Neural cell (in vitro differentiated cells): ENCODE measurements around the gene ZNF618. TPM values are rescaled to one million over a fixed set of nuclear protein-coding genes. Genes with fewer than 3 reads are reported as not detected.

Source experiments
- H2AFZ ChIP-seq: fragments of 200-600, 300-800 bp; sonication (generic), shearing (Covaris generic); 2 replicates; pipeline ENCODE4 v1.6.0; 2014; ENCODE audit warnings: low read depth, mild to moderate bottlenecking, antibody characterized with exemption, low read length, moderate library complexity
- H3F3A ChIP-seq: fragments of 200-600 bp; shearing (Covaris generic); 2 replicates; pipeline ENCODE4 v1.6.1; 2016; ENCODE audit warnings: mild to moderate bottlenecking, moderate library complexity, mixed read lengths, antibody characterized with exemption, low read length; ENCODE audit not compliant: insufficient read depth, poor library complexity, severe bottlenecking
- H3K27ac ChIP-seq: fragments of 200-600, 300-800 bp; sonication (generic), shearing (Covaris generic); 2 replicates; pipeline ENCODE4 v1.5.1; 2014; ENCODE audit warnings: mild to moderate bottlenecking, low read length, moderate library complexity
- H3K27me3 ChIP-seq: fragments of 300-800, 200-600 bp; sonication (generic), shearing (Covaris generic); 2 replicates; pipeline ENCODE4 v1.6.0; 2014; ENCODE audit warnings: mild to moderate bottlenecking, low read depth, low read length, moderate library complexity; ENCODE audit not compliant: insufficient read depth
- H3K36me3 ChIP-seq: fragments of 300-800, 200-600 bp; sonication (generic), shearing (Covaris generic); 2 replicates; pipeline ENCODE4 v1.5.1; 2014; ENCODE audit warnings: mild to moderate bottlenecking, antibody characterized with exemption, low read length, moderate library complexity; ENCODE audit not compliant: insufficient read depth
- H3K4me2 ChIP-seq: fragments of 300-800, 200-600 bp; sonication (generic), shearing (Covaris generic); 2 replicates; pipeline ENCODE4 v1.6.0; 2014; ENCODE audit warnings: mild to moderate bottlenecking, low read length
- H3K4me3 ChIP-seq: fragments of 300-800, 200-600 bp; sonication (generic), shearing (Covaris generic); 2 replicates; pipeline ENCODE4 v1.5.1; 2014; ENCODE audit warnings: mild to moderate bottlenecking, low read length, moderate library complexity
- H3K79me2 ChIP-seq: fragments of 200-600 bp; shearing (Covaris generic); replicated peaks from 2 replicates; pipeline ENCODE4 v1.6.0; 2014; ENCODE audit warnings: mild to moderate bottlenecking, low read length, moderate library complexity; ENCODE audit not compliant: insufficient read depth
- H3K9ac ChIP-seq: fragments of 300-800, 200-600 bp; sonication (generic), shearing (Covaris generic); 2 replicates; pipeline ENCODE4 v1.6.1; 2016; ENCODE audit warnings: mild to moderate bottlenecking, low read length, mixed read lengths
- H3K9me2 ChIP-seq: fragments of 200-600 bp; shearing (Covaris generic); 2 replicates; pipeline ENCODE4 v1.6.1; 2016; ENCODE audit warnings: mild to moderate bottlenecking, low read length, mixed read lengths; ENCODE audit not compliant: insufficient read depth
- H3K9me3 ChIP-seq: fragments of 200-600, 300-800 bp; sonication (generic), shearing (Covaris generic); 2 replicates; pipeline ENCODE4 v1.6.1; 2016; ENCODE audit warnings: mild to moderate bottlenecking, mixed run types, low read length, moderate library complexity, mixed read lengths
- H4K20me1 ChIP-seq: fragments of 200-600 bp; shearing (Covaris generic); 2 replicates; pipeline ENCODE4 v1.6.1; 2016; ENCODE audit warnings: mild to moderate bottlenecking, mixed run types; ENCODE audit not compliant: insufficient read depth
- CTCF ChIP-seq: fragments of 450-650 bp; IDR thresholded peaks from 2 replicates; pipeline ENCODE4 v1.5.1; 2014; ENCODE audit warnings: antibody characterized with exemption, mild to moderate bottlenecking, moderate library complexity; ENCODE audit not compliant: poor library complexity, severe bottlenecking
- EP300 ChIP-seq: fragments of 450-650 bp; conservative IDR thresholded peaks from 2 replicates; pipeline ENCODE4 v1.6.1; 2014; ENCODE audit warnings: antibody characterized with exemption, mild to moderate bottlenecking, moderate library complexity; ENCODE audit not compliant: poor library complexity, severe bottlenecking
- EZH2 ChIP-seq: fragments of 200-600, 300-800 bp; shearing (Covaris generic), sonication (generic); IDR thresholded peaks from 2 replicates; pipeline ENCODE4 v1.6.1; 2014; ENCODE audit warnings: antibody characterized with exemption, low read length, borderline replicate concordance, mild to moderate bottlenecking; ENCODE audit not compliant: insufficient read depth, poor library complexity, severe bottlenecking
- MXI1 ChIP-seq: fragments of 450-650 bp; conservative IDR thresholded peaks from 2 replicates; pipeline ENCODE4 v1.6.1; 2014; ENCODE audit warnings: antibody characterized with exemption, mild to moderate bottlenecking; ENCODE audit not compliant: poor library complexity, severe bottlenecking
- POLR2AphosphoS5 ChIP-seq: IDR thresholded peaks from 2 replicates; pipeline ENCODE4 v1.6.1; 2012
- RAD21 ChIP-seq: fragments of 450-650 bp; conservative IDR thresholded peaks from 2 replicates; pipeline ENCODE4 v1.6.1; 2014; ENCODE audit warnings: antibody characterized with exemption, mild to moderate bottlenecking, moderate library complexity
- REST ChIP-seq: IDR thresholded peaks from 2 replicates; pipeline ENCODE4 v1.6.1; 2012; ENCODE audit warnings: borderline replicate concordance
- SMC3 ChIP-seq: fragments of 450-650 bp; conservative IDR thresholded peaks from 2 replicates; pipeline ENCODE4 v1.6.1; 2014; ENCODE audit warnings: antibody characterized with exemption, mild to moderate bottlenecking, moderate library complexity; ENCODE audit not compliant: poor library complexity
- TAF1 ChIP-seq: IDR thresholded peaks from 2 replicates; pipeline ENCODE4 v1.6.1; 2012; ENCODE audit warnings: low read depth
- polyA plus RNA-seq: library from polyadenylated mRNA; depleted of rRNA; stranded (reverse); fragments of >200 nt; gene quantifications from 2 replicates; pipeline ENCODE4 v1.2.3, GENCODE V29; 2014

The ZNF618 gene
- polyA plus RNA-seq, 1 donor from 2014 or later, result 7.1 TPM

GRCh38 chr9:114003351-114003750, 127.2 kb downstream of the ZNF618 start:
- peaks cover 10% of the 10 kb centered on the region for H3K36me3 ChIP-seq
- H3K27me3 ChIP-seq, result no peaks in the 10 kb centered on the region
- no peak overlapping the region for H3K4me3 ChIP-seq
- H3K9me3 ChIP-seq, result no peaks in the 10 kb centered on the region
- no peaks in the 10 kb centered on the region for H3F3A ChIP-seq
- no peak overlapping the region for H3K27ac ChIP-seq
- H3K9me2 ChIP-seq, result no peaks in the 10 kb centered on the region
- H3K79me2 ChIP-seq, result no peaks in the 10 kb centered on the region
- H2AFZ ChIP-seq, result no peak overlapping the region
- no peak overlapping the region for H3K4me2 ChIP-seq
- H3K9ac ChIP-seq, result no peak overlapping the region
- no peaks in the 10 kb centered on the region for H4K20me1 ChIP-seq
- no peak for TF ChIP-seq TAF1
- TF ChIP-seq EZH2, result no peak
- no peak for TF ChIP-seq RAD21
- no peak for TF ChIP-seq CTCF
- TF ChIP-seq POLR2AphosphoS5, result no peak
- no peak for TF ChIP-seq EP300
- TF ChIP-seq SMC3, result no peak
- no peak for TF ChIP-seq MXI1
- no peak for TF ChIP-seq REST

GRCh38 chr9:114003758-114004157, 127.6 kb downstream of the ZNF618 start:
- Histone ChIP-seq H3K79me2 (no peaks in the 10 kb centered on the region), H3F3A (no peaks in the 10 kb centered on the region), H3K4me2 (no peak overlapping the region), H3K4me3 (no peak overlapping the region), H3K27ac (no peak overlapping the region), H3K27me3 (no peaks in the 10 kb centered on the region), H3K9me2 (no peaks in the 10 kb centered on the region), H4K20me1 (no peaks in the 10 kb centered on the region), H3K36me3 (peaks cover 11% of the 10 kb centered on the region), H3K9me3 (no peaks in the 10 kb centered on the region), H3K9ac (no peak overlapping the region), H2AFZ (no peak overlapping the region)
- TF ChIP-seq EZH2, result no peak
- no peak for TF ChIP-seq CTCF
- no peak for TF ChIP-seq RAD21
- TF ChIP-seq TAF1, result no peak
- no peak for TF ChIP-seq REST
- TF ChIP-seq MXI1, result no peak
- TF ChIP-seq SMC3, result no peak
- TF ChIP-seq EP300, result no peak
- TF ChIP-seq POLR2AphosphoS5, result no peak
